HG03457 (cell line): Measurements from ENCODE around the gene FBLIM1.

Experiments used
- ATAC-seq: cut with Tn5 transposase; IDR thresholded peaks from one replicate; pipeline ENCODE4 v1.9.1; 2021; ENCODE audit warnings: moderate number of reproducible peaks; ENCODE audit not compliant: unreplicated experiment

FBLIM1 gene

DNA sequence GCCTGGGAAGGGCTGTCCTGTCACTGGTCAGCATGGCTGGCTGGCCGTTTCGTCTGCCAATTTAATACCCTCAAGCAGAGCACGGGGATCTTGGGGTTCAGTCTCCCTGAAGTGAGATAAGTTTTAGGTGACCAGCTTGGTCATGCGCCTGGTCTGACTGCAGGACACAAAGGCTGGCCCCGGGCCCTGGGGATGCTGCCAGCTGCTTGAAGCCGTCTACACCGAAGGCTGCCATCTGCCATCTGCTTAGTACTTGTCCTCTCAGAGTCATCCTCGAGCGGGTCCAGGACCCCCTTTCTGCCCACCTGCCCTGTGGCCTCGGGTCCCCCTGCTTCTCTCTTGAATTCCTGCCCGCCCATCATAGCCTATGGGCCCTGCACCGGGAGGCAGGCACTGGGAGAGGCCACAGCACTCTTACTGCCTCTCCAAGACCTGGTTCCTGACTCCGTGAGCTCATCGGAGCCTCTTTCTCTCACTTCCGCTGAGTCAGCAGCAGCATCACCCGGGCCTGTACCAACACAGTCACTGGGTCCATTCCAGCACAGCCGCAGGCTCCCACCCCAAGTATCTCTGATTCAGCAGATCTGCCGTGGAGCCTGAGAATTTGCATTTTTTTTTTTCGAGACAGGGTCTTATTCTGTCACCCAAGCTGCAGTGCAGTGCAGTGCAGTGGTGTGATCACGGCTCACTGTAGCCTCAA lies 7.0 kb downstream of the FBLIM1 start:
- no peak for ATAC-seq

- ATAC-seq, result no peak
These were observed 9.3 kb downstream of the FBLIM1 start for GRCh38 chr1:15767941-15768340.

DNA sequence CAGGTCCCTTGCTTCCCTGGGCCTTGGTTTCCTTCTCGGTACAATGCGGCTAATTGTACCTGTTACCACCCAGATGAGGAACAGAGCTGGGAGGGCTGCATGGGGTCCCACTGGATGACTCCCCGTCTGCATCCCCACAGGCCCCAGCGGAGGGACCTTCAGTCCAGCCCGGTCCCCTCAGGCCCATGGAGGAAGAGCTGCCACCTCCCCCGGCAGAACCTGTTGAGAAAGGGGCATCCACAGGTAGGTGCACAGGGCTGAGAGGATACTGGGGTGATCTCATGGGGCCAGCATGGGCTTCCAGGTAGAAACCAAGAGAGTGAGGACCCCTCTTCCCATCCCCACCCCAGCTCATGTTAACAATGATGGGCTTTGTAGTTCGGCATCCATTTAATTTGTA lies 9.8 kb downstream of the FBLIM1 start:
- no peak for ATAC-seq

GRCh38 chr1:15770313-15770962 lies 11.8 kb downstream of the FBLIM1 start:
- ATAC-seq, result no peak

GRCh38 chr1:15771836-15772515 lies 13.4 kb downstream of the FBLIM1 start:
- no peak for ATAC-seq

DNA sequence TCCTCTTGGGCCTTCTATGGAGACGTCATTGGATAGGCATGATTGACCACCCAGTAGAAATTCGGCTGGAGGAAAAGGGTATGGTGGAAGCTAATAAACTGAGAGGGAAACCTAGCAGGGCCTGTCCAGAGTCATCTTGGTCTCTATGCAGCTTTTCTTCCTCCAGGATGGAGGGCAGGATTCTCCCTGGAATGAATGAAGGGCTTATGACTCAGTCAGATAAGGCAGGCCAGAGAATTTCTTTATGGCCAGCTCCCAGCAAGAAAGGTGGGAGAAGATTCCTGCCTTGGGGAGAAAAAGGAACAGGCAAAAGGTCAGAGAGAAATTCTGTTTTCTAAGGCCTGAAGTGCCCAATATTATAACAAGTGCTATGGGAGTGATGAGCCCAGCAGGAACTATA lies 17.1 kb downstream of the FBLIM1 start:
- no peak for ATAC-seq

GRCh38 chr1:15777909-15778707 lies 19.5 kb downstream of the FBLIM1 start:
- ATAC-seq, result no peak

GRCh38 chr1:15785683-15786082 lies 27.1 kb downstream of the FBLIM1 start:
- no peak for ATAC-seq

DNA sequence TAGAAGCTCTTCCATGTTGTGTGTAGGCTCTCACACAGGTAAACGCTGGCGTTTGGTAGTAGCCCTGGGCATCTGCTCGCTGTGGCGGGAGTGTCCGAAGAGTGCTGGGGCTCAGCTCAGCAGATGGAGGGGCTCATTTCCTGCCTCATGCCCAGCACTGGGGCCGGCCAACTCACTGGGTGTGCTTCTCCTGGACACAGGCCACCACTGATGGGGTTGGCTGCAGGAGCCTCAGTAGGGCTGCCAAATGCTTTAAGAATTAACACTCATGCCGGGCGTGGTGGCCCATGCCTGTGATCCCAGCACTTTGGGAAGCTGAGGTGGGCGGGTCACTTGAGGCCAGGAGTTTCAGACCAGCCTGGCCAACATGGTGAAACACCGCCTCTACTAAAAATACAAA lies 28.0 kb downstream of the FBLIM1 start:
- ATAC-seq, result no peak

- no peak for ATAC-seq
These were observed 30.2 kb downstream of the FBLIM1 start for GRCh38 chr1:15788624-15789301.

- no peak for ATAC-seq
These were observed 37.5 kb downstream of the FBLIM1 start for GRCh38 chr1:15796086-15796462.

DNA sequence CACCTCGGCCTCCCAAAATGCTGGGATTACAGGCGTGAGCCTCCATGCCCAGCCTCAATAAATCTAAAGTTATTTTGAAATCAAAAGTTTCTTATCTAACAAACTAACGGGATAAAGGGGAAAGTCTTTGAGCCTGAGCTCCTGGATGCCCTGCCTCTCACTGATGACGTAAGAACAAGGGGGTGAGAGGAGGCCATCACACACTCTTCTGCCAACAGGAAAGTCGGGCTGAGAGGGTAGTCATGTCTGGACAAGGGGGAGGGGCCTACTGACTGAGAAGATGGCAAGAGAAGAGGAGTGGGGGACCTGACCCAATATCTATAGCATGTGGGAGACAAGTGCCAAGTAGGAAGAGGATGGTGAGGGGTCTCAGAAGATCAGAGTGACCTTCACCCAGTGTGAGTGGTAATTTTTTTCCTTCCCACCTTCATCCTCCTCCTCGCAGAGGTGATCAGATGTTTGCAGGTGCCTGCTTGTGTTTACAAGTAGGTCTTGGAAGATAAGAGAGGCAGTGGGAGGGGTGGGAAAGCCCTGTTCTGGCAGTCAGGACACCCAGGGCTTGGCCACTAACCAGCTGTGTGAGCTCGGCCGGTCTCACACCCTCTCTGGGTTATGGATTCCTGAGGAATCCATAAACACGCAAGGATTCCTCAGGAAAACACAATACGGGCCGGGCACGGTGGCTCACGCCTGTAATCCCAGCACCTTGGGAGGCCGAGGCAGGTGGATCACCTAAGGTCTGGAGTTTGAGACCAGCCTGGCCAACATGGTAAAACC lies 39.2 kb downstream of the FBLIM1 start:
- ATAC-seq, result no peak

GRCh38 chr1:15799004-15799867 lies 40.6 kb downstream of the FBLIM1 start:
- no peak for ATAC-seq

- ATAC-seq, result no peak
These were observed 41.6 kb downstream of the FBLIM1 start for GRCh38 chr1:15799928-15800835.

GRCh38 chr1:15802234-15802965 lies 43.8 kb downstream of the FBLIM1 start:
- ATAC-seq, result no peak

DNA sequence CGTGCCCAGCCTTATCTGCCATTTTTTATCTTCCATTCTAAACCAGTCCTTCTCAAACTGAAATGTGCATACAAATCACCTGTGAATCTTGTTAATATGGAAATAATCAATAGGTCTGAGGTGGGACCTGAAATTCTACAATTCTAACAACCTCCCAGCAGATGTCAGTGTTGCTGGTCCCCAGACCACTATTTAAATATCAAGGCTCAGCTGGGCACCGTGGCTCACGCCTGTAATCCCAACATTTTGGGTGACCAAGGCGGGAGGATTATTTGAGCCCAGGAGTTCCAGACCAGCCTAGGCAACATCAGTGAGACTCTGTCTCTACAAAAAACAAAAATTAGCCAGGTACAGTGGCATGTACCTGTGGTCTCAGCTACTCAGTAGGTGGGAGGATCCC lies 44.8 kb downstream of the FBLIM1 start:
- no peak for ATAC-seq

GRCh38 chr1:15804060-15804459 lies 45.5 kb downstream of the FBLIM1 start:
- no peak for ATAC-seq
